ENCODE results near the gene TPH2. TPM values are rescaled to one million over a fixed set of nuclear protein-coding genes. Genes with fewer than 3 reads are reported as not detected.

Gene TPH2
- total RNA-seq, 1 experiment from 2014 or later, result not detected

- BruUV-seq (replicated peaks), result no TSS peak
- Histone ChIP-seq H3K9me3 (ENCODE audit: control insufficient read depth, insufficient read depth, low read depth, low read length) (no peaks in the 10 kb centered on the region), H3K4me3 (ENCODE audit: low read depth in 2 of 2, low read length in 2 of 2) (no peak overlapping the region), H3K36me3 (ENCODE audit: control insufficient read depth, insufficient read depth, low read length) (no peaks in the 10 kb centered on the region), H3K4me1 (ENCODE audit: control insufficient read depth, insufficient read depth, low read length) (no peaks in the 10 kb centered on the region), H3K27ac (ENCODE audit: low read length) (no peak overlapping the region), H3K27me3 (ENCODE audit: control insufficient read depth, insufficient read depth, low read length) (no peaks in the 10 kb centered on the region)
- DNase-seq (ENCODE audit: low read depth, low spot score) (no peak), ATAC-seq (no peak)
- TF ChIP-seq TCF7L2 (IDR thresholded peaks at IDR 0.05; ENCODE audit: low read depth, low read length), result no peak
- TF ChIP-seq POLR2AphosphoS5 (IDR thresholded peaks at IDR 0.05; ENCODE audit: low read depth, low read length), result no peak
- TF ChIP-seq CTCF (IDR thresholded peaks at IDR 0.05), result no peak
- TF ChIP-seq SIN3A (IDR thresholded peaks at IDR 0.05; ENCODE audit: borderline replicate concordance, insufficient read depth, low read depth, low read length), result no peak
- TF ChIP-seq REST (IDR thresholded peaks at IDR 0.05; ENCODE audit: insufficient read depth in 1 of 2, low read depth in 2 of 2, low read length in 1 of 2), result no peak
- intact Hi-C loops (cut with micrococcal nuclease; ENCODE audit: unreplicated experiment) (no loop called here), in situ Hi-C loops (cut with HindIII; ENCODE audit: low pct_unique_long_range_greater_than_20kb, low sequenced_read_pairs) (no loop called here)
- CTCF ChIA-PET, result no interaction called here
- POLR2A ChIA-PET, result no interaction called here
Measured at GRCh38 chr12:72077111-72077820, 138.6 kb downstream of the TPH2 start.

GRCh38 chr12:72081777-72082176 is 143.1 kb downstream of the TPH2 start:
- in situ Hi-C loops (cut with HindIII; ENCODE audit: low pct_unique_long_range_greater_than_20kb, low sequenced_read_pairs), result no loop called here
- ChIA-PET CTCF (no interaction called here), POLR2A (no interaction called here)
- Histone ChIP-seq H3K27me3 (ENCODE audit: control insufficient read depth, insufficient read depth, low read length) (no peaks in the 10 kb centered on the region), H3K9me3 (ENCODE audit: control insufficient read depth, insufficient read depth, low read depth, low read length) (no peaks in the 10 kb centered on the region), H3K27ac (ENCODE audit: low read length) (no peak overlapping the region), H3K36me3 (ENCODE audit: control insufficient read depth, insufficient read depth, low read length) (no peaks in the 10 kb centered on the region), H3K4me1 (ENCODE audit: control insufficient read depth, insufficient read depth, low read length) (no peaks in the 10 kb centered on the region), H3K4me3 (ENCODE audit: low read depth in 2 of 2, low read length in 2 of 2) (no peak overlapping the region)
- no peak for DNase-seq (ENCODE audit: low read depth, low spot score)
- TF ChIP-seq REST (IDR thresholded peaks at IDR 0.05; ENCODE audit: insufficient read depth in 1 of 2, low read depth in 2 of 2, low read length in 1 of 2) (no peak), CTCF (IDR thresholded peaks at IDR 0.05) (no peak), TCF7L2 (IDR thresholded peaks at IDR 0.05; ENCODE audit: low read depth, low read length) (no peak), SIN3A (IDR thresholded peaks at IDR 0.05; ENCODE audit: borderline replicate concordance, insufficient read depth, low read depth, low read length) (no peak), POLR2AphosphoS5 (IDR thresholded peaks at IDR 0.05; ENCODE audit: low read depth, low read length) (no peak)
- no peak for ATAC-seq
- intact Hi-C loops (cut with micrococcal nuclease; ENCODE audit: unreplicated experiment), result no loop called here
- BruUV-seq (replicated peaks), result no TSS peak
